Stimulated activated naive CD4-positive, alpha-beta T cell (primary cell): ENCODE data around the gene ADAMTS6.
"Not testable (repeated sequence)": the region's sequence is repeated elsewhere in the genome, so short reads cannot be mapped to it uniquely, and the experiment has no call there.

ENCODE experiments used
- DNase-seq, 6 experiments: peaks; one replicate each; lab custom pipeline; 2025; lab: John Stamatoyannopoulos, UW

ADAMTS6 gene

DNA sequence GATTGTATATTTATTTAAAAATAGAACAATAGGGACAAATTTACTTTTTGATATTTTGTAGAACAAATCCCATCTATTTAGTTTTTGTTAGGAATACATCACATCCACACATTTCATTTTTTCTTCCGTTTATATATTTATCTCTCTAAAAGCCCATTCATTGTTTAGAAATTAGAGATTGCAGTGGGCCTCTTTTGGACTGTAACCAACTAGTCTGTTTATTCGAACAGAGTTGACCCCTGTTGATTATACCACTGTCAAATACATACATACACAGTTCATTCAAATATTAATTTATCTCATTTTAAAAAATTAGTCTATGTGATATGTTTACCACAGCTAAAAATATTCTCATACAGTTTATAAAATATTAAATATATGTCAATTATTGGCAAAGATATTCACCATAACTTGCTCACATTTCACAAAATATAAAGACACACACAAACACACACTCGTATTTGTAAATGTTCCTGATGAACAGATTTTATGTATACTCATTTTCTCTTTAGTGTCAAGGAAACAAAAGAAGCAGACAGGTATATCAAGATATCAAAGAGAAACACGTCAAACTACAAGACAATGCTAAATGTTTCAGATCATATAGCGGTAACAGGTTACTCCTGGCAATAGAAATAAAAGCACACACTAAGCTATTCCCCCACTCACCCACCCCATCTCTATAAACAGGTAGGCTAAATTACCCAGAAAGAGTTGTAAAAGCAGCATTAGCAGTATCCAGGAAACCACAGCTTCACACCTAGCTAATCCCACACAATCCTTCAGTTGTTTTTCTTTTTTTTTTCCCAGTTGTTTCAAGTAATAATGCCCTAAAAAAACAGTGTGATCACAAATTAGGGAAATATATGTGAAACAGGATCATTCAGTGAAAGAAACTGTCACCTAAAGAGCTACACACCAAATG, 283.9 kb downstream of the ADAMTS6 start:
- DNase-seq: no peak

DNA sequence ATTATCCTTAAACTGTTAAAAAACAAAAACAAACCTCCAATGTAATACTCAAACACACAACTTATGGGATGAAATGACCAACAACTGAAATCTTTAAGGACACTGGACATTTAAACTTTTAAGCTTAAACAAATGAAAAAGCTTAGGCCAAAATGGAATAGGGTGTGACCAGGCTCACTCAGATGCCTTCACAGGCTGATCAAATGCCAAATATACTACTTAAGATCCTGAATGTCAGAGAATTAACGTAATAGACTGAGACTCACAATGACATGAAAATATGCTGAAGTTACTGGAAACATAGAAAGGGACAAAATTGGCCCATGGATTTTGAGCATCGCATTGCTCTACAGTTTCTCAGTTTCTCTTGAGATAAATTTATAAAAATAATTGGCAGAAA, 286.8 kb downstream of the ADAMTS6 start:
- DNase-seq: no peak

DNA sequence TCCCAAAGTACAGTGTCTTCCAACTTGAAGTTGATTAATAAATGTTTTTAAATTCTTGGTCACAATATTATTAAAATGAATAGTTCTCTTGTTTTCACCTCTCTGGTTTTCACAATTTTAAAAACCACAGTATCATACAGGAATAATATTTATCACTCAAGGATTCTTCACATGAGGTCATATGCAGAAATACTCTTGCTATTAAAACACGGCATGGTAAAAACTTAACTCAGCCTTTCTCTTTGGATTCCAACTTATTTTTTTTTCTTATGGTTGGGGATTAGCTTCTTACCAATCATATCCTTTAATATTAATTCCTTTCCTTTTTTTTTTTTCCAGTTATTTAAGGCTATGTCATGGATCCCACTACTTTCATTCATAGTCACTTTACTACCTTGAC, 289.4 kb downstream of the ADAMTS6 start:
- DNase-seq: no peak

DNA sequence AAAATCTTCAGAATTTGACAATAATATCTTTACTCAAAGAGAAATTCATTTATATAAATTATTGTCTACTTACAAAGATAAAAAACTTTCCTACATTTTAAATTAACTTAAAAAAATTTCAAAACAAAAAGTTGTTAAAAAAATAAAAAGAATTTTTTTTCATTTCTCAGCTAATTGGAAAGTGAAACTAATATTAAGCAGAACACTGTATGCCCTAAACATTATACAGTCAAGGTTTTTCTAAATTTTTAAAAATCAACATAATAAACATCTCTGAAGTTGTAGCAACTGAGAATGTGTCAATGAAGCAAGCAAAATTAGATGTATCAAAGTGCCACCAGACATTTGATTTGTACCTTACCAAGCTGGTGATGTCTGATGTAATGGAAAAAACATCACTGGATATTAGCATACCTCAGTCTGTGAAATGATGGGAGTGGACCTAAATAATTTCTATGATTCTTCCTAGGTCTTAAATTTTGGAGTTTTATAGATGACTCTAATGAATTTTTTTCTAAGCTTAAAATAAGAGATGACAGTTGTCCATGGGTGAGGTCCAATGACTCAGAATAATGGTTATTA, 290.1 kb downstream of the ADAMTS6 start:
- DNase-seq: no peak

DNA sequence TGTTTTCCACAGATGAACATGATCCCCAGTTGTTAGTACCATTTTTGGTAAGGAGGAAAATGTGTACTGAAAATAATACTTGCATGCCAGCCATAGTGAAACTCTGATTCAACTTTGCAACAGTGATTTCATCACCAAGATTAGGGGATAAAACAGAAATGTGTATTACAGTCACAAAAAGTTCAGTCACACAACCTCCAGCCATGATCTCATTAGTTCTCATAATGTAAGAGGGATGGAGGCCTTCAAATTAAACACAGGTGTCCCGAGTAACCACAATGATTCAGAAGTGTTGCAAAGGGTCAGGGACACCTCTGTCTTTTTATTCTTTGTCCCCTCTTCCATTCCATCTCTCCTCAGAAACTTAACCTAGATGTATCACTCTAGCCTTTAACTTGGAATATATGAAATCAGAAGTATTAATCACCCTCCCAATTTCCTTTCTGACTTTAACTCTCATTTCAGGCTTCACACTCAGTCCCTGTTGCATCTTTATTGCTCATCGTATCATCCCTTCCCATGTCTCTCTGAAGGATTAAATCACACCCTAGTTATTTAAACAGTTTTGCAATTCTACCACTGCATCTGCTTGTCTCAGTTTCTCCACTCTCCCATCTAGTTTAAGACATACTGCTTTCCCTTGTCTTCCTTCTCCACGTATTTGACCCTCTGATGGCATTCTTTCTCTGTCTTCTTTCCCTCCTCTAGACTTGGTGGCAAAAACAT, 291.2 kb downstream of the ADAMTS6 start:
- DNase-seq: no peak

DNA sequence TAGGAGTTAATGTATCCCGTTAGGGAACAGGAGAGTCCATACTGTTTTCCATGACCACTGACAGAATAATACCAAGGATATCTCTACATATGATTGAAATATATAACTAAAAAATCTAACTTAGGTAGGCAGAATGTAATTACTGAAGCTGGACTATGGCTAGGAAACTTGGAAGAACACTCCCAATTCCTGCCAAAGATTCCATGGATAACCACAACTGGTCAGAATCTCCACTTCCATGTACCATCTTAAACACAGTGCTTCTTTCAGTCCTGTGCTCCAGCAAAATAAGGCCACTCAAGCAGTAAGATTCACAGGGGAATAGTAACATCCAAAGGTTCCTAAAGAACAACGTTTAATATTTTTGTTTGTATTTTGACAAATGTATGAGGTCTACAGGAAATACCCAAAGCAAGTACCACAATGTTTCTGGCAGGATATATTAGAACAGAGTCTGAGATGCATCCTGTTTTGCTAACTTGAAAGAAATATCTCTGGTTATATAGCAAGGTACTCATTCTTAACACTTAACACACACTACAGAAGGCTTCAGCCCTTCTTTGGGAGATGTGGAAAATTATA, 295.0 kb downstream of the ADAMTS6 start:
- no peak for DNase-seq

DNA sequence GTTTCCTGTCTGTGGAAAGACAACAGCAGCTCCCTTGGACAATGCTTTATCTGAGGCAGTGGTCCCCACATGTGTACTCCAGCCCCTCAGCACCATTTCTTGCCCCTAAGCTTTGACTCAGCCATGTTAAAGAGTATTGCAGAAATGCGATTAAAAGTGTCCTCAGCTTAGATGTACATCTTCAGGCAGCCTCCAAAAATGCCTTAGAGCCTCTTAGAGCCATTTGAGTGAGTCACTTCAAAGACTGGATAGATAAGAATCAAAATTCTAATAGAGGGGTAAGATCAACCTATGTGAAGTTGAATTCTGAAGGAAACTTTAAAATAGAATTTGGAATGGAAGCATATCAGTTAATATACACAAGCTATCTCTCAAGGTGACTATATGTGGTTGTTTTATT, 296.3 kb downstream of the ADAMTS6 start:
- DNase-seq: no peak

DNA sequence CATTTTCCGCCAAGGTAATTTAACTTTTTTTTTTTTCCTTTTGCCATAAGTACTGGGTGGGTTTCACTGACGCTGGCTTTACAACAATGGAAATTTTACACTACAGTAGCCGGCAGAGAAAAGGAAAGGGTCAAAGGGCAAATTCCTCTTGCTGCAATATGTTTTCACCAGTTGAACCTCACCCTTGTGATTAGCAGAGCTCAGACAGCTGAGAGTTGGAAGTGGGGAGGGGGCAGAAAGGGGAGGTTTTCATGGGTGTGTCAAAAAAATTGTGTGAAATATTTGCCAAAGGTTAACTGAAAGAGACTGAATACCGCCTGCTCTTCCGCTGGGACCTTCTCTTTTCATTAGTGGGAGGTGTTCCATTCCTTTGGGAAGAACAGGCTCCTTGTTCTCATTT, 296.9 kb downstream of the ADAMTS6 start:
- DNase-seq: no peak

DNA sequence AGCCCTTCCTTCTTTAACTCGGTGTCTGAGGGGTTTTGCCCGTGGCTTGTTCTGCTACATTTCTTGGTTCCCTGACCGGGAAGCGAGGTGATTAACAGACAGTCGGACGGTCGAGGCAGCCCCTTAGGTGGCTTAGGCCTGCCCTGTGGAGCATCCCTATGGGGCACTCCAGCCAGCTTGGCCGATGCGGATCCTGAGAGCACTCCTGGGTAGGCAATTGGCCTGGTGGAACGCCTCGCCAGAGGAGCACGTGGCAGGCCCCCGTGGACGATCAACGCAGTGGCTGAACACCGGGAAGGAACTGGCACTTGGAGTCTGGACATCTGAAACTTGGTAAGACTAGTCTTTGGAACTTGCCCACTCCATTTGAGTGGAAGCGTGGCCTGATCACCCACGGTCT, 307.5 kb downstream of the ADAMTS6 start:
- DNase-seq: not testable (repeated sequence)

DNA sequence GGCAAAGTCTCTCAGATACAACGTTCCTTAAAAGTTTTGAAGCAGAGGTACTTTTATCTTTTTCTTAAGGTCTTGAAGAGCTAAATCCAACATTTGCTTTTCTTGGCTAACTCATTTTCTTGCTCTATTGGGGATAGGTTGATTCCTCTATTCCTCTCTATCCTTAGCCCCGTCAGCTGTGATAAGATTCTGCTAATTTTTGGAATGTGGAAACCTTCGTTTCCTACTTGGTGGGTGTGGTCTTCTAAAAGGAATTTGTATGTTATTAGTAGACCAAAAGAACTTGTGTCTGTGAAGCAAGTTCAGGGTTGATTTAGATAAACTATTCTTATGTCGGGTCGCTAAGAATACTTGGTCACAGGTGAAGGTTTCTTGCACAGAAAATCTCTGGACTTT, 308.6 kb downstream of the ADAMTS6 start:
- no peak for DNase-seq

DNA sequence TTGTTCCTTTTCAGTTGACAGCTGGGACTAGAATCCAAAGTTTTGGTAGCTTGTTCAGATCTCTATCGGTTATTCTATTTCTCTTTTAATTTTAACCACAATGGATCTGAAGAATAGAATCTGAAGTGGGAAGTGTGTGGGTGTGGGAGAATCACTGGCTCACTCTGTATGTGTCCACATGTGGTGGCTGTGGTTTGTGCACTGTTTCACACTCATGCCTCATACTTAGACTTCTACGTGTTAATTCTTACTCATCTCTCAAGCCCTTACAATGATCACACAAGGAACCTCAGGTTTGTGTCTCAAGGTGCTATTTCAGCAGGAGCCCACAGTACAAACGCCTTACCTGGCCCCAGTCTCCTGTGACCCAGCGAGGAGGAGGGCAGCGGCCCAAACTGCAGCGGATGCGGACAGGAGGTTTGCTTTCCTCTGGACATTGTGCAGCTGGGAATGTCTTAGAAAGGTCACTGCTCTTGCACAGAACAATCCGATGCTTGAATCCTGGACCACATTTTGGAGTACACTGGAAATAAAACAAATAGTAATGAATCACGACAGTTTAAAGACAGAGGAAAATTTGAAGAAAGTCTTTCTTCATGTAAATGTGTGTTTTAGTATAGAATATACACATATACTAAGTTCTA, 309.1 kb downstream of the ADAMTS6 start:
- no peak for DNase-seq

DNA sequence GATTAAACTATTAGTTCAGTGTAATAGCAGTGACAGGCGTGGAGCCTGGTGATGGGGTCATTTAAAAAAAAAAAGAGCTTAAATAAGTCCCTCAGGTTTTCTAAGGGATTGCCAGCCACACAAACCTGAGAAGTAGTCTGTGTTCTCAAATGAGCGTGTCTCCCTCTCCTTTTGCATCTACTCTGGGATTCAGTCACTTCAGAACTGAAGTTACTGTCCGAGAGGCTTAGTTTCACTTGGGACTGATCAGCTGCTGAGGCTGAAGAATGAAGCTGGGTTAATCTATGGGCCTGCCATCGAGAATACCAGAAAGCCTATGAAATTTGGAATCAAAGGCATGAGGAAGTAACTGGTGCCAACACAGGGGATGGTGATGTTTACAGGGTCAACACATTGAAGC, 310.1 kb downstream of the ADAMTS6 start:
- DNase-seq: no peak

DNA sequence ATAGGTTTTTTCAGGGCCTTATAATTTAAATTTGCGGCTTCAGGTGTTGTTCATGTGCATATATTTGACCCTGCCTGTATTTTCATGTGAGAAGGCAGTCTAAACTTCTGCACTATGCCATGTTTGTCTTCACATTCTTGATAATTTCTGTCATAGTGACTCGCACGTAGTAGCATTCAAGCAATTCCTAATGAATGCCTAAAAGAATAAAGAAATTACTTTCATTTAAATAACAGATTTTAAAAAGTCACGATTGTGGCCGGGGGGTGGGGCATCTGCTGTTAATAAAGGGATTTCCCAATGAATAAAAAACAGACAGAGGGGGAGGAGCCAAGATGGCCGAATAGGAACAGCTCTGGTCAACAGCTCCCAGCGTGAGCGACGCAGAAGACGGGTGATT, 318.0 kb downstream of the ADAMTS6 start:
- no peak for DNase-seq

DNA sequence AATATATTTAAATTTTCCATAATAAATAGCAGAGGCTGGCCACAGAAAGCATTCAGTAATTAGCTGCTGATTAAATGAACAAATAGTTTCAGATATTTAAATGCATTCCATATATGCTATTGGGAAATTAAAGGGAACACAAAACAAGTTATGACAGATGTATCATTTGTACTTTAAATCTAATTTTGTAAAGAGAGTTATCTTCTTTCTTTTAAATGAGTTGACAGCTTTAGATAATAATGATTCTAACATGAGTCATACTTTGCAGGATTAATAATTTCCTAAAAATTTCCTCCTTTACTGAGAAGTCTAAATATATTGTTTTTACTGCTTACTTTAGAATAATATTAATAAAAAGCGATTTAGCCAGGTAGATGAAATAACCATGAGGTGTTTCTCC, 320.1 kb downstream of the ADAMTS6 start:
- no peak for DNase-seq

DNA sequence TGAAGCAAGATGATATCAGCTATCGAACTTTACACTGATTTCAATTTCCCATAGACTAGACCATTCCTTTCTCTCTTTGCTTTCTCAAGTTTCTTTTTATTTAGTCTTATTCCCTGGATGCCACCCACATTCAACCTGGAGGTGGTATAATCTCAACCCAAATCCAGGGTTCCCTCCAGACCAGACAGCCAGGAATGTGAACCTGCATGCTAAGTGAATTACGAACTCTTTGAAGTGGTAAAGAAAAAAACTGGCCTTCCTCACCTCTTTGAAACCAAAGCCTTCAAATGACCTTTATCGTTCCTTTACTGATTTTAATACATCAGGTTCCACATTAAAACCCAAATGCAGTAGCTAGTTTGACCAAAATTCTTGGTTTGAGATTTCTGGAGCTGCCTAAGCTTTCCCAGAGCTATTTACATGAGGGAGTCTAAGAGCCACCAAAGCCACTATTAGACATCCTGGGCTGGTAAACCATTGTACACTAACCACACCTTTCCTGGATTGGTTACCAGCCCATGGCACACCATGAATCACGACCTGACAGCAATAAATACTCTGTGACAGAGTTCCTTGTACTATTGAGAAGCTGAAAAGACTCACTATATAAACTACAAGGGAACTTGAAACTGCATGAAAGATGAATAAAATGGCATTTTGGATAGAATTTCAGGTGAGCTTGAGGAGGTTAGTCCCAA, 323.7 kb downstream of the ADAMTS6 start:
- no peak for DNase-seq

DNA sequence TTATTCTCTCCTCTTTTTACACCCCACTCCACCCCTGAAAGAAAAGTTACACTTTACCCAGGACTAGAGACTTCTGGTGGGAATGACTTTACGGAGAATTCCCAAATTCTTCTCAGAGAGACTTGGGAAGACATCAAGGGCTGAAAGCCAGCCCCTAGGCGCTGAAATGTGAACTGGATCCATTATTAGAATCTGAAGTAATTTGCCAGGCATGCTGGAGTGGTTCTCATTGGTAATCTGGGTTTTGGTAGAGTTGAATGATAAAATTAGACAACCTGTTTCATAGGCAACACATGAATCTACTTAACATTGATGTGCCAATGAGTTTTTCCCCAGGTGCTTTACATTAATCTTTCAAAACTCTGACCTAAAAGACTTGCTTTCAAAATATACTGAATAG, 324.8 kb downstream of the ADAMTS6 start:
- no peak for DNase-seq

DNA sequence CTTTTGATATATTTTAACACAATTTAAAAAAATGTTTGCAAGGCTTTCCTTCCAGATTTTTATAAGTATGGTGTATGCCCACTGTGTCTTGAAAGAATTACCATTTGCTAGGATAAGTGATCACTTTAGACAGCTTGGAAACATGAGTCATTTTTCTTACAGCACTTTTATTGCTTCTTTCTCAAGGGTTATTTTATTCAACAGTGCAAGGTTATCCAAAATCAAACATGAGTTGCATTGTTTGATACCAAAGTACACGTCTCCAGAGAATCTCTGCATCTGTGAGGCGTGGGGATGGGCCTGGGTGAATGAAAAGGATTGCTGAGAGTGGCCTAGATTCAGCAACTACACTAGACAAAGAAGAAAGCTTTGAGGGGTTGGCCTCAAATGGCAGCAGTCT, 329.6 kb downstream of the ADAMTS6 start:
- DNase-seq: no peak

DNA sequence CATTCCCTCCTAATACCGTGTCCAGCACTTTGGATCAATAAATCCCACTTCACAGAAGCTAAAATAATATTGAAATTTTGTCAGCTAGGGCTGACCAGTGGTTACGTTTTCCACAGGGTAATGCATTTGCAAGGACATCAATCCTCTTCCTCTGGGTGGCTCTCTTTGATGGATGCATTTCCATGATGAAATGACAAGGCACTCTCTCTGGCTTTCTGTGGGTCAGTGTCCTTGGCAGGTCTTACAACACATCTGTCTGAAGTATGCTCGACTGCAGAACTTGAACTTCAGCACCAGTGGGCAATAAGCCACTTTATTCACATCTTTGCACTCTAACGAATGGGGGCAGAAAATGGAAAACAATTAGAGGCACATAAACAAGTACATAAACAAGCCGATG, 330.1 kb downstream of the ADAMTS6 start:
- DNase-seq: no peak

DNA sequence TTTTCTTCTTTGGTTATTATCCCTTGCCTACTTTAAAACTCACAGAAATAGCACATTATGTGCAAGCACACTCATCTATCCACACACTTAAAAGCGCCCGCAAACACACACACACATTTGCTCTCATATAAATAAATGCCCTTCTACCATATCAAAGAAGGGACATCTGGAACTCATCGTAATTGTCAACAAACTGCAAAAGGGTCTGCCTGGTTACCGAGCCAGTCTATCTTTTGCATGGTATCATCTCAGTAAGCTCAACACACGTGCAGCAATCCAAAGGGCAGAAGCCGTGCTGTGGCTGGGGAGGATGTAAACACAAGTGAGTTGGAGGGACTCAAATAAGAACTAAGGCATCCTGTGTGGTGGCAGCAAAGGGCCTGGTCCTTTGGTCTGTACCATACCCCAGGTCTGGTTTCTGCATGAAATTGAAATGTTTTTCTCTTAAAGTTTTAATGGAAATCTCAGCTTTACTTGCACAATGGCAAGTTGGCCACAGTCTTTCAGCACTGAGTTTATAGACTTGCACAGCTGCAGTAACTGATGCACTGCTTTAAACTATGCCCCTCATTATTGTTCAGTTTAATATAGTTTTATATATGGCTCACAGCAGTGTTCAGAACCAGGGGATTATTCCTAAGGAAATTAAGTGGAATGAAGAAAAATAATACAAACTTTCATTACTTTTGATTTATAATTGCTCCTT, 331.0 kb downstream of the ADAMTS6 start:
- DNase-seq: no peak

DNA sequence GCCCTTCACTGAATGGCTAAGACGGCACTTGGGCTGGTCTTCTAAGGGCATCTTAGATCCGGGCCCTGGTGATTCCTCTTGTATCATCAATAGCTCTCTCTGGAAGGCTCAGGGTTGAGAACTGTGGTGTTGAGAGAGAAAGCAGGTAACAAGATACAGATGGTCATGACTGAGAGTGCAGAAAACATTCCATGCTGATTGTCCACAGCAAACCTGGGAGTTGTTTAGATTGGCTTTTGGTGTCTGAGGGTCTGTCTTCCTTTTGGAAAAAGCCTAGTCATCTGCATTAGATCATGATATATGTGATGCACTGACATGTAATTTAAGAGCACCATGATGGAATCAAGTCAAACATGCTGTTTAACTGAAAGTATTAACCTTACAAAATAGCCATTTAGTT, 331.9 kb downstream of the ADAMTS6 start:
- no peak for DNase-seq
